Neuron (in vitro differentiated cells): Measurements from ENCODE around the gene USP7.

ENCODE experiments used
- H2AFZ ChIP-seq: one replicate; pipeline ENCODE4 v1.6.1; 2013; ENCODE audit warnings: low read depth, mild to moderate bottlenecking, inconsistent platforms, low read length, moderate library complexity
- H3K27me3 ChIP-seq: one replicate; pipeline ENCODE4 v1.6.1; 2013; ENCODE audit warnings: low read length; ENCODE audit not compliant: insufficient read depth
- H3K36me3 ChIP-seq: one replicate; pipeline ENCODE4 v1.6.1; 2013; ENCODE audit warnings: low read length; ENCODE audit not compliant: insufficient read depth
- H3K4me1 ChIP-seq: one replicate; pipeline ENCODE4 v1.6.1; 2013; ENCODE audit warnings: low read length; ENCODE audit not compliant: insufficient read depth
- H3K4me3 ChIP-seq: 2 replicates; pipeline ENCODE4 v1.5.1; 2013; ENCODE audit warnings: mild to moderate bottlenecking, low read length, moderate library complexity
- H3K9me3 ChIP-seq: one replicate; pipeline ENCODE4 v1.6.1; 2013; ENCODE audit warnings: low read length

The USP7 gene

DNA sequence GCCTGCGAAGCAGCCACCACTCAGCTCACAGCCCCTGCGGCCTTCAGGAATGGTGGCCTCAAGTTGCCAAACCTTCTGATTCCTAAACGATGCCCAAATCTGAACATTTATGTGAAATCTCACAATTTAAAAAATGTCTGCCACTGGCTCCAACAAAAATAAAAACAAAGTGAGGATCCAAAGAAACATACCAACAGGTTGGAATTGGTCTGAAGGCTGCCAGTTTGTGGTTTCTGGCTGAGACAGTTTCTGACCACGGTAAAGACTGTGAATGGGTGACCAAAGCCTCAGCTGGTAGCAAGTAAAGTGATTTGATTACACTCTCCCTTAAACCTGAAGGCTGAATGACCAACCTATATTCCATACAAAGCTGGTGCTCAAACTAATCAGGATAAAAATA, 56.6 kb downstream of the USP7 start:
- Histone ChIP-seq H3K9me3 (no peaks in the 10 kb centered on the region), H2AFZ (no peak overlapping the region), H3K27me3 (no peaks in the 10 kb centered on the region), H3K4me1 (no peaks in the 10 kb centered on the region), H3K36me3 (peaks cover 87% of the 10 kb centered on the region), H3K4me3 (no peak overlapping the region)

DNA sequence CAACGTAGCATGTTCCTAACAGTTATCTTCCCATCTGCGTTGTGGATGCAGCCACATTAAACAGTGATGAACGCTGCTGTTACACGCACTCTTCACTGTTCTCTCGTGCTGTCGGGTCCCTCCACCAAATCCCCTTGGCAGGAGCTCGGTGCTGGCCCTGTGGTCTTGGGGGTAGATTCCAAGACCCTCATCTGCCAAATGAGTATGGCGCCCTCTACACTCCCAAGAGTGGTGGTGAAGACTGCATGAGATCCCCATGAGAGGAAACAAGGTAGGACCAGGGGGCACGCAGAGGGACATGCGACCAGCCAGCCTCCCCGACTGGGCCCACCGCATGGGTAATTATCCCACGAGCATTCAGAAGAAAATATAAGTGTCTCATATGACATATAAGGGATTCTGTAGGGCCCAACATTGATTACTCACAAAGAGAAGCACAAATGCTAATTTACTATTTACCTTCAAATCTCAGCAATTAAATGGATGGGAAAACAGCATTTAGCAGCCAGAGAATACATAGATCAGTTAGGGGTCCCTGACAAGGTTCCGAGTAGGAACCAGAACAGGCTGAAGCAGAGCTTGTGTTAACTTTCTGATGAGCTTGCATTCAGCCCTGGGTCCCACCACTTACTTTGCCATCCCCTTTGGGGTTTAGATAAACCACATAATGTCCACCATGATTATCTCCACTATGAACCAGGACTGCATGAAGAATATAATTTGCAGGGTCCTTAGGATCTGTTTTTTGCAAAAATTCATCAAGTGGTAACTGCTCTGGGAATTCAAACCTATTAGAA, 57.7 kb downstream of the USP7 start:
- H3K4me1 ChIP-seq = no peaks in the 10 kb centered on the region
- H3K27me3 ChIP-seq = no peaks in the 10 kb centered on the region
- H3K4me3 ChIP-seq = no peak overlapping the region
- H2AFZ ChIP-seq = no peak overlapping the region
- no peaks in the 10 kb centered on the region for H3K9me3 ChIP-seq
- H3K36me3 ChIP-seq = peaks cover 88% of the 10 kb centered on the region

- H3K36me3 ChIP-seq = peaks cover 89% of the 10 kb centered on the region
- no peak overlapping the region for H3K4me3 ChIP-seq
- no peaks in the 10 kb centered on the region for H3K9me3 ChIP-seq
- no peak overlapping the region for H2AFZ ChIP-seq
- H3K27me3 ChIP-seq = no peaks in the 10 kb centered on the region
- H3K4me1 ChIP-seq = no peaks in the 10 kb centered on the region
Observed at GRCh38 chr16:8905168-8905762, 58.4 kb downstream of the USP7 start.

GRCh38 chr16:8904018-8904430, 59.7 kb downstream of the USP7 start:
- Histone ChIP-seq H3K27me3 (no peaks in the 10 kb centered on the region), H3K4me3 (no peak overlapping the region), H2AFZ (no peak overlapping the region), H3K36me3 (peaks cover 91% of the 10 kb centered on the region), H3K4me1 (no peaks in the 10 kb centered on the region), H3K9me3 (no peaks in the 10 kb centered on the region)

DNA sequence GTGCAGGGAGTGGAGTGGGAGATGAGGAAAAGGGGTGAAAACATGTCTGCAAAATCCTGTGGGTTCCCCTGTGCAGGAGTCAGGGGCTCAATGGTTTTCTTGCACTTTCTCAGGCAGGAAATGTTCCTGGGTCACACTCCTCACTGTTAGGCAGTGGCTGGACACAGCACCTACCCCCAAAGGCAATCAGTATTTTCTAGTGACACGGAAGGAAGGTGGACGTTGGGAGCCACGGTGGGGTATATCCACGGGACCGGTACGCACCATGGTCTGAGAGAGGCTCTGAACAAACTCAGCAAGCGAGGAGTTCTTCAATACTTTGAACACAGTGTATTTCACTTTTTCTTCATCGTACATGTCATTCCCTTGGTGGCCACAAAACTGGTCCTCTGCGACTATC, 60.7 kb downstream of the USP7 start:
- Histone ChIP-seq H3K4me3 (no peak overlapping the region), H3K9me3 (no peaks in the 10 kb centered on the region), H3K27me3 (no peaks in the 10 kb centered on the region), H3K36me3 (peaks cover 91% of the 10 kb centered on the region), H3K4me1 (no peaks in the 10 kb centered on the region), H2AFZ (no peak overlapping the region)

- H3K9me3 ChIP-seq = no peaks in the 10 kb centered on the region
- no peaks in the 10 kb centered on the region for H3K27me3 ChIP-seq
- H3K4me1 ChIP-seq = no peaks in the 10 kb centered on the region
- no peak overlapping the region for H2AFZ ChIP-seq
- H3K4me3 ChIP-seq = no peak overlapping the region
- H3K36me3 ChIP-seq = peaks cover 94% of the 10 kb centered on the region
Observed at GRCh38 chr16:8901320-8901861, 62.3 kb downstream of the USP7 start.

DNA sequence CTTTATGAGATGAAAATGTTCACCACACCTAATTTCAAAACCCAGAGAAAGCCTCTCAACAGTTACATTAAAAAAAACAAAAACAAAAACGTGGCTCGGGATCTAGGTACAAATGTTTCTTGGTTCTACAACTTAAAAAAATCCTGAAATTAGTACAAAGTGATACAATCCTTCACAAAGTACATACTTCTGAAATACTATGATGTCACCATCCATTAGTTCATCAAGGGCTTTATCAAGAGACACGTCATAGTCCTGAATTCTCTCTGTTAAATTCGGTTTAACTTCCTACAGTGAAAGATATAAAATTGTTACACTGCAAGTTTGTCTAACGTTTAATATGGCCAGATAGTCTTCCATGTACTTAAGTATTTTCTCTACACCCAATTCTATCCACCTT, 63.4 kb downstream of the USP7 start:
- H3K9me3 ChIP-seq = no peaks in the 10 kb centered on the region
- no peaks in the 10 kb centered on the region for H3K27me3 ChIP-seq
- no peak overlapping the region for H3K4me3 ChIP-seq
- peaks cover 92% of the 10 kb centered on the region for H3K36me3 ChIP-seq
- no peaks in the 10 kb centered on the region for H3K4me1 ChIP-seq
- H2AFZ ChIP-seq = no peak overlapping the region

DNA sequence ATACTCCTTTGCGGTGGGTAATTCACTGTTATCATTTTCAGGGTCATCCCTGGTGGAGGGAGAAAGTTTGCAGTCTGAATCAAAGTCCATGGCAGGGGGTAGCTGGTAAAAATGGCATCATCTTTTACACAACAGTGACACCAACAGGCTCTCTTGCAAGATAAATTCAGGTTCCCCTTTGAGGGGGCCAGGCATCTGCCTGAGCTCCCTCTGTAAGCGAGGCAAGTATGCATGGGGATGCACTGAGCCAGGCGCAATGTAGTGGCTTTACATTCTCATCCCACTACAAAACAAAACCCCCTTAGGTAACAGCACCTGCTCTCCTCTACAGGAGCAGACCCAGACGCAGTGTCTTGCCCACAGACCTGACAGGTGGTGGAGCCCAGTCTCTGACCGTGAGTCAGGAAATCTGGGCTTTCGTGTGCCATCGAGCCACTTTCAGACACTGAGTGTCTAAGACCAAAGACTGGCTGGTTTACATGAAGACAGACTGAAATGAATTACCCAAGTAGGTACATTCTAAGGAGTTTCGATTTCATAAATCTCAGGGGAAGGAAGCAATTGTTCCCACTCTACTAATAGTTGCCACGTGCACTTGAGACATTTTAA, 63.9 kb downstream of the USP7 start:
- H3K36me3 ChIP-seq = peaks cover 92% of the 10 kb centered on the region
- H3K27me3 ChIP-seq = no peaks in the 10 kb centered on the region
- no peak overlapping the region for H3K4me3 ChIP-seq
- no peaks in the 10 kb centered on the region for H3K4me1 ChIP-seq
- no peaks in the 10 kb centered on the region for H3K9me3 ChIP-seq
- no peak overlapping the region for H2AFZ ChIP-seq

DNA sequence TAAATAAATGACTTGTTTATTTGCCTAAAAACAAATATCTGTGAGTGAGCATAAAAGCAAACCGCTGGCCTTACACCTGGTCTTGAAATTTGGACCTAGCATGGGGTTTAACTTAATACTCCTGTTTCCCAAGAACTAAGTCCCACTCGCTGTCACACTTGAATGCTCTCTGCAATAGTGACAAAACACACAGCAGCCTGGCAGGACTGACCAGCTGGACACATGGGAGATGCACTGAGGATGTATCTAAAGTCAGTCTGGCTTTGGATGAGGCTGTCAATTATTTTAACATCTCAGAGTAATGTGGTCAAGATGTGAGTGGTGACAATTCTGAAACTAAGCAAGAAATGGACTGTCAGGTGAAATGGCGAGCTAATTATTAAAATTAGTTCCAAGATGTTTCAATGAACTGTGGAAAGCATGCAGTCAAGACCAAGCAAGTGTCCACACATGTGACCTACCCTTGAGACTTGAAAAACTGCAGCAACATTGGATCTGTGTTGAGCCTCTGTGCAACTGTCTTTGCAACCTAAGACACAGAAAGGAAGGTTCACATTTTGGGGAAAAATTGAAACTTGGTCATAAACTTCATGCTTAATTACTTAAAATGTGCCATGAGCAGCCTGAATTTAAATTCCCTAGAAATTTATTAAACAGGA, 64.9 kb downstream of the USP7 start:
- Histone ChIP-seq H3K4me3 (no peak overlapping the region), H3K36me3 (peaks cover 95% of the 10 kb centered on the region), H2AFZ (no peak overlapping the region), H3K4me1 (no peaks in the 10 kb centered on the region), H3K9me3 (no peaks in the 10 kb centered on the region), H3K27me3 (no peaks in the 10 kb centered on the region)

GRCh38 chr16:8894736-8895334, 68.9 kb downstream of the USP7 start:
- H3K36me3 ChIP-seq = peaks cover 86% of the 10 kb centered on the region
- H3K27me3 ChIP-seq = no peaks in the 10 kb centered on the region
- no peak overlapping the region for H3K4me3 ChIP-seq
- H2AFZ ChIP-seq = no peak overlapping the region
- H3K4me1 ChIP-seq = peaks cover 17% of the 10 kb centered on the region
- no peaks in the 10 kb centered on the region for H3K9me3 ChIP-seq

- H3K27me3 ChIP-seq = no peaks in the 10 kb centered on the region
- H2AFZ ChIP-seq = no peak overlapping the region
- H3K36me3 ChIP-seq = peaks cover 86% of the 10 kb centered on the region
- H3K9me3 ChIP-seq = no peaks in the 10 kb centered on the region
- H3K4me1 ChIP-seq = peaks cover 17% of the 10 kb centered on the region
- no peak overlapping the region for H3K4me3 ChIP-seq
Observed at GRCh38 chr16:8893976-8894690, 69.6 kb downstream of the USP7 start.

- Histone ChIP-seq H2AFZ (no peak overlapping the region), H3K36me3 (peaks cover 83% of the 10 kb centered on the region), H3K27me3 (no peaks in the 10 kb centered on the region), H3K4me3 (no peak overlapping the region), H3K4me1 (peaks cover 17% of the 10 kb centered on the region), H3K9me3 (no peaks in the 10 kb centered on the region)
Observed at GRCh38 chr16:8893426-8893825, 70.3 kb downstream of the USP7 start.
